Neuronal stem cell (in vitro differentiated cells): ENCODE measurements around the gene SOX8. TPM values are rescaled to one million over a fixed set of nuclear protein-coding genes. Genes with fewer than 3 reads are reported as not detected.

Experiments used
- DNase-seq: peaks from one replicate; pipeline ENCODE4 v3.0.0-alpha.2; 2013; ENCODE audit warnings: low spot score
- H2AFZ ChIP-seq: one replicate; pipeline ENCODE4 v1.6.1; 2013; ENCODE audit warnings: mild to moderate bottlenecking, low read length, inconsistent platforms
- H2AK5ac ChIP-seq: 2 replicates; pipeline ENCODE4 v1.6.1; 2013; ENCODE audit warnings: low read depth, mild to moderate bottlenecking, inconsistent platforms, low read length, moderate library complexity, mixed read lengths
- H2BK120ac ChIP-seq: 2 replicates; pipeline ENCODE4 v1.6.1; 2013; ENCODE audit warnings: low read depth, mild to moderate bottlenecking, inconsistent platforms, low read length, moderate library complexity, mixed read lengths
- H2BK12ac ChIP-seq: one replicate; pipeline ENCODE4 v1.6.1; 2013; ENCODE audit warnings: low read length, inconsistent platforms
- H2BK15ac ChIP-seq: 2 replicates; pipeline ENCODE4 v1.6.1; 2013; ENCODE audit warnings: mild to moderate bottlenecking, low read length, inconsistent platforms, mixed read lengths
- H2BK5ac ChIP-seq: one replicate; pipeline ENCODE4 v1.6.1; 2013; ENCODE audit warnings: inconsistent platforms, mild to moderate bottlenecking, low read length, moderate library complexity
- H3K14ac ChIP-seq: one replicate; pipeline ENCODE4 v1.6.1; 2013; ENCODE audit warnings: low read length, inconsistent platforms
- H3K18ac ChIP-seq: 2 replicates; pipeline ENCODE4 v1.6.1; 2013; ENCODE audit warnings: low read length, inconsistent platforms
- H3K23ac ChIP-seq: 2 replicates; pipeline ENCODE4 v1.6.1; 2013; ENCODE audit warnings: low read depth, mild to moderate bottlenecking, mixed read lengths, low read length, inconsistent platforms; ENCODE audit not compliant: poor library complexity
- H3K27ac ChIP-seq: replicated peaks from 3 replicates; pipeline ENCODE4 v1.5.1; 2013; ENCODE audit warnings: low read length, inconsistent platforms
- H3K27me3 ChIP-seq, 3 experiments: 2 replicates each; pipeline ENCODE4 v1.6.1; 2013; ENCODE audit warnings: low read length in 3 of 3, mild to moderate bottlenecking in 2 of 3, inconsistent platforms in 1 of 3, low read depth in 1 of 3, mixed read lengths in 1 of 3, moderate library complexity in 1 of 3; ENCODE audit not compliant: control insufficient read depth in 3 of 3, insufficient read depth in 3 of 3
- H3K36me3 ChIP-seq, 2 donors: replicated peaks in 1 of 2; 2 replicates each; pipeline ENCODE4 v1.6.1; 2013; ENCODE audit warnings: low read length in 2 of 2; ENCODE audit not compliant: control insufficient read depth in 2 of 2, insufficient read depth in 2 of 2
- H3K4ac ChIP-seq: 2 replicates; pipeline ENCODE4 v1.6.1; 2013; ENCODE audit warnings: inconsistent platforms, mild to moderate bottlenecking, low read length, moderate library complexity
- H3K4me1 ChIP-seq, 2 donors: 1 replicate in 1 of 2; 2 replicates in 1 of 2; pipeline ENCODE4 v1.6.1; 2013; ENCODE audit warnings: low read length in 2 of 2, low read depth in 1 of 2; ENCODE audit not compliant: control insufficient read depth in 2 of 2, insufficient read depth in 1 of 2
- H3K4me2 ChIP-seq: one replicate; pipeline ENCODE4 v1.6.1; 2013; ENCODE audit warnings: mild to moderate bottlenecking, low read length, inconsistent platforms; ENCODE audit not compliant: insufficient read depth, poor library complexity, severe bottlenecking
- H3K4me3 ChIP-seq, 2 donors: 2 replicates each; pipeline ENCODE4 v1.5.1; 2013; ENCODE audit warnings: low read length in 2 of 2, mild to moderate bottlenecking in 2 of 2, inconsistent platforms in 1 of 2, moderate library complexity in 1 of 2
- H3K79me1 ChIP-seq: one replicate; pipeline ENCODE4 v1.6.1; 2013; ENCODE audit warnings: low read depth, mild to moderate bottlenecking, inconsistent platforms, low read length, moderate library complexity
- H3K9ac ChIP-seq: one replicate; pipeline ENCODE4 v1.6.1; 2013; ENCODE audit warnings: mild to moderate bottlenecking, low read depth, low read length, inconsistent platforms; ENCODE audit not compliant: poor library complexity
- H3K9me3 ChIP-seq, 2 donors: replicated peaks in 1 of 2; 2 replicates each; pipeline versions ENCODE3 to v1.6.1; 2013; ENCODE audit warnings: low read length in 2 of 2, mild to moderate bottlenecking in 2 of 2, inconsistent platforms in 1 of 2, low read depth in 1 of 2, mixed read lengths in 1 of 2, moderate library complexity in 1 of 2; ENCODE audit not compliant: control insufficient read depth in 2 of 2, insufficient read depth in 1 of 2
- H4K8ac ChIP-seq: one replicate; pipeline ENCODE4 v1.6.1; 2013; ENCODE audit warnings: low read depth, mild to moderate bottlenecking, inconsistent platforms, low read length, moderate library complexity
- H4K91ac ChIP-seq: one replicate; pipeline ENCODE4 v1.6.1; 2013; ENCODE audit warnings: low read length, low read depth, mild to moderate bottlenecking, inconsistent platforms; ENCODE audit not compliant: poor library complexity
- WGBS, 2 donors: extraction: QIAGEN DNeasy Blood & Tissue Kit; methylation state at CpG; one replicate each; pipeline ENCODE4 v1.1.7; 2013; ENCODE audit warnings: missing lambda C conversion rate in 2 of 2, mixed read lengths in 1 of 2; ENCODE audit not compliant: insufficient read length in 2 of 2, insufficient replicate concordance in 1 of 2; ENCODE audit errors: extremely low coverage in 2 of 2; 5-methylcytosine and 5-hydroxymethylcytosine counted together
- polyA plus RNA-seq, 2 experiments: library from polyadenylated mRNA; stranded (reverse); fragments of 200-250 nt; gene quantifications; one replicate each; pipeline ENCODE4 v1.2.3, GENCODE V29; 2013

SOX8 gene
- 5.1 TPM for polyA plus RNA-seq (2013, experiment 1 of 2)
- 5.2 TPM for polyA plus RNA-seq (2013, experiment 2 of 2)

DNA sequence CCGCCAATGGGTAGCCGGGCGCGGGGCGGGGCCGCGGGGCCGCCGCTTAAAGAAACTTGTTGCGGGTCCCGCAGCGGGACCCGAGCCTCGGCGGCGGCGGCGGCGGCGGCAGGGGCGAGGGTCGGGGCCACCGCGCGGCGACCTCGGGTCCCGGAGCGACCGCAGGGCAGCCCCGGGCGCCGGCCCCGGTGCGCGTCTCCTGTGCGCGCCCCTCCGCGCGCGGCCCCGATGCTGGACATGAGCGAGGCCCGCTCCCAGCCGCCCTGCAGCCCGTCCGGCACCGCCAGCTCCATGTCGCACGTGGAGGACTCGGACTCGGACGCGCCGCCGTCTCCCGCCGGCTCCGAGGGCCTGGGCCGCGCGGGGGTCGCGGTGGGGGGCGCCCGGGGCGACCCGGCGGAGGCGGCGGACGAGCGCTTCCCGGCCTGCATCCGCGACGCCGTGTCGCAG, at the start of gene SOX8:
Gene SOX8, plus strand, starts transcription at position 76 of the 450 bp plus-strand sequence. Its CDS starts 153 bp downstream, at position 229.
- Histone ChIP-seq H2AK5ac (peak within 1 kb of the TSS; percentile 93), H3K23ac (peak within 1 kb of the TSS; percentile 89), H2BK15ac (peak within 1 kb of the TSS; percentile 92), H3K4me1 (peaks cover 17 to 25% of the 10 kb centered on the region in 2 donors), H3K9ac (peak within 1 kb of the TSS; percentile 92), H3K4me2 (peak within 1 kb of the TSS; percentile 98), H3K36me3 (peaks cover 5 to 18% of the 10 kb centered on the region in 2 donors), H3K9me3 (peaks cover 0 to 1% of the 10 kb centered on the region in 2 donors), H2BK12ac (peak within 1 kb of the TSS; percentile 97), H3K27me3 (peaks cover 10 to 47% (median 11%) of the 10 kb centered on the region in 3 experiments), H2BK120ac (peak within 1 kb of the TSS; percentile 81), H2BK5ac (peak within 1 kb of the TSS; percentile 93), H3K14ac (peak within 1 kb of the TSS; percentile 97), H4K8ac (no peak within 1 kb of the TSS), H3K27ac (no peak within 1 kb of the TSS), H3K4me3 (peak within 1 kb of the TSS; percentile 52 to 79), H3K18ac (peak within 1 kb of the TSS; percentile 96), H3K79me1 (peaks cover 7% of the 10 kb centered on the region), H4K91ac (peak within 1 kb of the TSS; percentile 72), H2AFZ (peak within 1 kb of the TSS; percentile 86), H3K4ac (no peak within 1 kb of the TSS)
- no CpG with 5 or more reads among the region's 80 CpGs for WGBS, 2 donors
- no peak for DNase-seq

- H3K27ac ChIP-seq, result no peak overlapping the region
- no peak overlapping the region for H3K18ac ChIP-seq
- H3K9me3 ChIP-seq, result peaks cover 0 to 2% of the 10 kb centered on the region in 2 donors
- H3K36me3 ChIP-seq, result peaks cover 2 to 3% of the 10 kb centered on the region in 2 donors
- no peak overlapping the region for H4K91ac ChIP-seq
- DNase-seq, result no peak
- peaks cover 2% of the 10 kb centered on the region for H3K79me1 ChIP-seq
- no peak overlapping the region for H3K4ac ChIP-seq
- H3K4me1 ChIP-seq, result peaks cover 5 to 9% of the 10 kb centered on the region in 2 donors
- no peak overlapping the region for H2BK15ac ChIP-seq
- no CpG with 5 or more reads among the region's 21 CpGs for WGBS, 2 donors
- no peak overlapping the region for H3K4me2 ChIP-seq
- H3K14ac ChIP-seq, result peak overlapping the region; percentile 94
- no peak overlapping the region for H2BK5ac ChIP-seq
- H4K8ac ChIP-seq, result no peak overlapping the region
- peaks cover 0 to 2% (median 0%) of the 10 kb centered on the region in 3 experiments for H3K27me3 ChIP-seq
- H2BK12ac ChIP-seq, result no peak overlapping the region
- no peak overlapping the region for H2BK120ac ChIP-seq
- no peak overlapping the region for H2AFZ ChIP-seq
- no peak overlapping the region for H3K23ac ChIP-seq
- H2AK5ac ChIP-seq, result no peak overlapping the region
- peak overlapping the region in 1 of 2 donors; percentile 45 for H3K4me3 ChIP-seq
- no peak overlapping the region for H3K9ac ChIP-seq
Measured at GRCh38 chr16:932831-933330, 48.7 kb upstream of the SOX8 start.

GRCh38 chr16:933581-933980, 48.0 kb upstream of the SOX8 start:
- Histone ChIP-seq H3K27me3 (peaks cover 0 to 2% (median 0%) of the 10 kb centered on the region in 3 experiments), H2AFZ (no peak overlapping the region), H2BK12ac (peak overlapping the region; percentile 73), H3K4ac (no peak overlapping the region), H3K4me3 (peak overlapping the region in 1 of 2 donors; percentile 14), H4K91ac (no peak overlapping the region), H3K18ac (peak overlapping the region; percentile 85), H2BK5ac (peak overlapping the region; percentile 39), H3K9ac (no peak overlapping the region), H3K4me1 (peaks cover 5 to 7% of the 10 kb centered on the region in 2 donors), H2AK5ac (peak overlapping the region; percentile 21), H2BK15ac (no peak overlapping the region), H3K79me1 (peaks cover 2% of the 10 kb centered on the region), H3K4me2 (no peak overlapping the region), H3K23ac (peak overlapping the region; percentile 80), H2BK120ac (no peak overlapping the region), H3K36me3 (peaks cover 2 to 3% of the 10 kb centered on the region in 2 donors), H3K14ac (peak overlapping the region; percentile 56), H4K8ac (no peak overlapping the region), H3K9me3 (no peaks in the 10 kb centered on the region), H3K27ac (no peak overlapping the region)
- WGBS, 2 donors, result no CpG with 5 or more reads among the region's 15 CpGs
- DNase-seq, result no peak

- Histone ChIP-seq H3K18ac (no peak overlapping the region), H3K9me3 (no peaks in the 10 kb centered on the region), H2AK5ac (no peak overlapping the region), H2BK12ac (no peak overlapping the region), H3K4me1 (peaks cover 5% of the 10 kb centered on the region in 2 donors), H2BK5ac (no peak overlapping the region), H3K27ac (no peak overlapping the region), H4K91ac (no peak overlapping the region), H3K14ac (no peak overlapping the region), H2BK120ac (no peak overlapping the region), H3K4me2 (no peak overlapping the region), H3K4me3 (no peak overlapping the region), H4K8ac (no peak overlapping the region), H3K79me1 (no peaks in the 10 kb centered on the region), H3K4ac (no peak overlapping the region), H3K27me3 (no peaks in the 10 kb centered on the region), H3K36me3 (peaks cover 2 to 3% of the 10 kb centered on the region in 2 donors), H3K9ac (no peak overlapping the region), H2BK15ac (no peak overlapping the region), H2AFZ (no peak overlapping the region), H3K23ac (no peak overlapping the region)
- DNase-seq, result no peak
- WGBS, 2 donors, result no CpG with 5 or more reads among the region's 10 CpGs
Measured at GRCh38 chr16:934178-934577, 47.4 kb upstream of the SOX8 start.
